K562 (cell line): Measurements from ENCODE around the gene PPDPF. TPM values are rescaled to one million over a fixed set of nuclear protein-coding genes. Genes with fewer than 3 reads are reported as not detected.

ENCODE experiments used
- ATAC-seq: fragments of 200-7000 bp; cut with Tn5 transposase; 3 replicates; pipeline ENCODE4 v1.9.1; 2020; ENCODE audit warnings: moderate library complexity
- BruUV-seq: library from RNA; stranded (reverse); fragments of 400-500 nt; replicated peaks from 2 replicates; lab custom pipeline; 2021; lab: Mats Ljungman, UMichigan
- CTCF ChIA-PET: fragments of 300-600 bp; formaldehyde crosslinking; extraction: SDS; loops from one replicate; lab custom pipeline; 2021; ENCODE audit warnings: low intra/inter-chr PET ratio; lab: Yijun Ruan, JAX
- POLR2A ChIA-PET: fragments of 300-600, 350-650 bp; sonication (Branson Sonifier 250); formaldehyde crosslinking; extraction: SDS; loops from one replicate; lab custom pipeline; 2021; ENCODE audit warnings: antibody characterized with exemption, inconsistent platforms; lab: Yijun Ruan, JAX
- DNase-seq, 4 experiments: peaks; one replicate each; pipeline versions ENCODE4 v3.0.0 to v3.0.0-alpha.2; 2011 to 2018; ENCODE audit warnings: low spot score in 3 of 4, mixed read lengths in 3 of 4; ENCODE audit errors: extremely low read depth in 1 of 4
- FAIRE-seq: peaks from 2 replicates; lab custom pipeline; 2011; peaks lifted over from hg19 to GRCh38; lab: Jason Lieb, UNC
- H2AFZ ChIP-seq: 2 replicates; pipeline ENCODE4 v1.6.0; 2011; ENCODE audit warnings: low read depth, low read length, control low read depth, inconsistent platforms
- H3K27ac ChIP-seq: fragments of 200-600 bp; 3 replicates; pipeline ENCODE4 v1.8.0; 2011; ENCODE audit warnings: low read depth, mild to moderate bottlenecking, control low read depth, inconsistent platforms, low read length, moderate library complexity, mixed read lengths; ENCODE audit errors: extremely low read depth
- H3K27me3 ChIP-seq, 2 experiments: fragments of 300-600 bp in 1 of 2; 2 replicates in 1 of 2; 3 replicates in 1 of 2; pipeline versions ENCODE4 v1.6.0 to v1.8.0; 2011; ENCODE audit warnings: inconsistent platforms in 2 of 2, low read length in 2 of 2, mild to moderate bottlenecking in 1 of 2, mixed read lengths in 1 of 2, moderate library complexity in 1 of 2; ENCODE audit not compliant: control insufficient read depth in 2 of 2, insufficient read depth in 2 of 2
- H3K36me3 ChIP-seq: fragments of 300-600 bp; 3 replicates; pipeline ENCODE4 v1.8.0; 2011; ENCODE audit warnings: mild to moderate bottlenecking, low read length, inconsistent platforms; ENCODE audit not compliant: control insufficient read depth, insufficient read depth
- H3K4me1 ChIP-seq, 2 experiments: fragments of 200-600 bp in 1 of 2; replicated peaks in 1 of 2; 2 replicates in 1 of 2; 3 replicates in 1 of 2; pipeline versions ENCODE4 v1.5.1 to v1.8.0; 2011; ENCODE audit warnings: inconsistent platforms in 2 of 2, low read length in 2 of 2, mild to moderate bottlenecking in 1 of 2, mixed read lengths in 1 of 2, moderate library complexity in 1 of 2; ENCODE audit not compliant: control insufficient read depth in 2 of 2, insufficient read depth in 2 of 2
- H3K4me2 ChIP-seq: 2 replicates; pipeline ENCODE4 v1.6.1; 2011; ENCODE audit warnings: low read length, control low read depth, inconsistent platforms, mixed read lengths; ENCODE audit not compliant: insufficient read depth
- H3K4me3 ChIP-seq: fragments of 200-600 bp; sonication (generic), shearing (Covaris generic); 2 replicates; pipeline ENCODE4 v1.5.1; 2016; ENCODE audit warnings: control low read depth, inconsistent platforms
- H3K79me2 ChIP-seq: fragments of 200-600 bp; 3 replicates; pipeline ENCODE4 v1.8.0; 2011; ENCODE audit warnings: low read length, inconsistent platforms; ENCODE audit not compliant: control insufficient read depth, insufficient read depth
- H3K9ac ChIP-seq, 2 experiments: 2 replicates each; pipeline versions ENCODE4 v1.6.0 to v1.6.1; 2011; ENCODE audit warnings: low read depth in 2 of 2, low read length in 2 of 2, control low read depth in 1 of 2, inconsistent platforms in 1 of 2, mild to moderate bottlenecking in 1 of 2, mixed read lengths in 1 of 2; ENCODE audit not compliant: insufficient read depth in 1 of 2
- H3K9me1 ChIP-seq: one replicate; pipeline ENCODE4 v1.6.0; 2011; ENCODE audit warnings: inconsistent platforms, mild to moderate bottlenecking, low read length, moderate library complexity; ENCODE audit not compliant: control insufficient read depth, insufficient read depth
- H3K9me3 ChIP-seq: replicated peaks from 2 replicates; pipeline ENCODE4 v1.5.1; 2011; ENCODE audit warnings: low read depth, low read length, inconsistent platforms; ENCODE audit not compliant: control insufficient read depth, insufficient read depth
- H4K20me1 ChIP-seq: replicated peaks from 2 replicates; pipeline ENCODE4 v1.6.1; 2011; ENCODE audit warnings: low read length, inconsistent platforms, mixed read lengths; ENCODE audit not compliant: control insufficient read depth, insufficient read depth
- GATA2 ChIP-seq: sonication (generic); formaldehyde crosslinking; IDR thresholded peaks from 2 replicates; pipeline ENCODE4 v1.4.0; 2020; ENCODE audit warnings: mild to moderate bottlenecking, missing genetic modification reagents
- NR2C2 ChIP-seq, 2 experiments: fragments of 200-800 bp in 1 of 2; sonication (Bioruptor generic) in 1 of 2; sonication (generic) in 1 of 2; formaldehyde crosslinking in 1 of 2; IDR thresholded peaks; 2 replicates each; pipeline versions ENCODE4 v1.6.1 to v1.8.0; 2016 to 2022; ENCODE audit warnings: mild to moderate bottlenecking in 1 of 2, missing compliant biosample characterization in 1 of 2, missing genetic modification characterization in 1 of 2, missing genetic modification reagents in 1 of 2
- PPARD ChIP-seq: fragments of 250-450 bp; sonication (Bioruptor Pico); IDR thresholded peaks from 2 replicates; pipeline ENCODE4 v1.8.0; 2022; ENCODE audit warnings: inconsistent platforms, mild to moderate bottlenecking, moderate library complexity
- SMAD4 ChIP-seq: fragments of 250-450 bp; sonication (Bioruptor Pico); conservative IDR thresholded peaks from 2 replicates; pipeline ENCODE4 v1.8.0; 2021; ENCODE audit warnings: inconsistent platforms, mild to moderate bottlenecking, moderate library complexity
- ZNF274 ChIP-seq: IDR thresholded peaks from 2 replicates; pipeline ENCODE4 v1.6.1; 2011; ENCODE audit warnings: low read depth, mild to moderate bottlenecking, low read length, moderate library complexity, borderline replicate concordance
- ZNF584 ChIP-seq: fragments of 200-800 bp; sonication (Bioruptor generic); IDR thresholded peaks from 2 replicates; pipeline ENCODE4 v1.6.1; 2016; ENCODE audit warnings: low read depth, mild to moderate bottlenecking, missing genetic modification characterization, missing compliant biosample characterization
- WGBS: fragments of 100-300 bp; shearing (Covaris generic); methylation state at CpG from one replicate; pipeline ENCODE4 v1.1.6; 2016; ENCODE audit warnings: low coverage, mixed read lengths; ENCODE audit not compliant: insufficient coverage; ENCODE audit errors: missing lambda C conversion rate; 5-methylcytosine and 5-hydroxymethylcytosine counted together
- in situ Hi-C: fragments of 300-500 bp; cut with MboI; formaldehyde crosslinking; loops from 4 replicates; pipeline ENCODE4 v1.15.0; 2018; ENCODE audit warnings: inconsistent platforms, mixed read lengths
- intact Hi-C: fragments of 100-400 bp; cut with micrococcal nuclease; formaldehyde crosslinking; loops from 2 replicates; pipeline ENCODE4 v1.14.2; 2022
- polyA plus RNA-seq, 8 experiments: library from polyadenylated mRNA; depleted of rRNA in 4 of 8; stranded (reverse) in 5 of 8; unstranded in 3 of 8; fragments of >200 nt; fragmentation: Nextera tagmentation in 2 of 8; fragmentation: Illumina TruSeq in 1 of 8; extraction: Ambion mirVana in 2 of 8; extraction: Trizol in 1 of 8; gene quantifications; 2 replicates each; pipeline versions ENCODE4 v1.2.1 to v1.2.3, GENCODE V29; 2011 to 2014; ENCODE audit warnings: inconsistent platforms in 1 of 8, missing spikeins in 1 of 8
- total RNA-seq, 7 experiments: library from RNA; depleted of rRNA in 6 of 7; stranded (reverse); fragments of >200 nt in 6 of 7; fragmentation: Illumina TruSeq in 2 of 7; extraction: Trizol in 2 of 7; gene quantifications; 2 replicates each; pipeline versions ENCODE4 v1.2.1 to v1.2.3, GENCODE V29; 2011 to 2021; ENCODE audit warnings: low replicate concordance in 1 of 7

The PPDPF gene
- total and polyA plus RNA-seq, 9 of the 15 experiments (the other 6 are each of a cell fraction or from before 2014, with no cell fraction given): 0.77 to 233 (median 10.5) TPM

DNA sequence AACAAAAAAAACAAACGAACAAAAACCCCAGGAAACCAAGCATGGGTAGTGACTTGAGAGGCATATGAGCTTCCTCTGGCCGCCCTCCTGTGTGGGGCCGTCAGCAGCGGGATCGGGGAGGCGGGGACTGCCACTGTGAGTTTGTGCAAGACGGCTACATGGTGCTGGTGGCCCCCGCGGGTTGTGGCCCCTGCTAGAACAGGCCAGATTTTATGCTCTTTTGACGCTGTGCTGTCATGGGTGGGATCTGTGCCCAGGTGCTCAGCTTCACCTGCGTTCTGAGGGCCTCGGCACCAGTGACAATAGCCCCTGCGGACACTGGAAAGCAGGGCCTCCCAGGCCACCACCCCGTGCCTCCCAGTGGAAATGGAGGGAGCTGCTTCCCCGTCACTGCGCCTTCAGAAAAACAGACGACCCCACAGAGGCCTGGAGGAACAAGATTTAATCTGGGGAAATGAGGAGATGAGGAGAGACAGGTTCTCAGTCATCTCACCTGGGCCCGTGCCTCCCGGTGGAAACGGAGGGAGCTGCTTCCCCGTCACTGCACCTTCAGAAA, 43.4 kb upstream of the PPDPF start:
- in situ Hi-C loops: no loop called here
- no peak for ATAC-seq

DNA sequence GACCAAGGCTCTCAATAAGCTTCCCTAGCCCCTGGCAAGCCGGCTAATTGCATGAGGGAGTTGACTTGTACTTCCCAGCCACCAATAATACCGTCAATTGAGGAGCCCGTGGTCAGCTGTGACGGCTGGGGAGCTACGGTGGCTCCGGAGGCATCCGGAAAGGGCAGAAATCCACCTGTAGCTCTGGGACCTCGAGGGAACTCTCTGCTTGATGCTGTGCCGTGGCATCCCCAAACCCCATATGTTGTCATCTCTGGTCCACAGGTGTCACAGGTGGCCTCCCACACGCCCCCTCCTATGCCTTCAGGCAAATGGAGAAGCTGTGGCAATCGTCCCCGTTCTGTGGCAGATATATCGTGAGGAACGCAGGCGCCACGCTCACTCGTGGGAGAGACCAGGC, 42.6 kb upstream of the PPDPF start:
- Histone ChIP-seq H3K4me2 (no peak overlapping the region), H3K9me3 (no peaks in the 10 kb centered on the region), H3K9me1 (no peaks in the 10 kb centered on the region), H3K9ac (no peak overlapping the region), H2AFZ (no peak overlapping the region), H4K20me1 (0 out of 2 replicates have a peak, but pooled peaks cover 20% of the 10 kb centered on the region), H3K27ac (no peak overlapping the region), H3K27me3 (peaks cover 29 to 86% of the 10 kb centered on the region in 2 experiments; a peak in 4 of 5 replicates), H3K79me2 (no peaks in the 10 kb centered on the region), H3K36me3 (no peaks in the 10 kb centered on the region), H3K4me1 (peaks cover 0 to 25% of the 10 kb centered on the region in 2 experiments; a peak in 2 of 5 replicates), H3K4me3 (no peak overlapping the region)
- intact Hi-C loops (no loop called here), in situ Hi-C loops (no loop called here)
- 2% methylated on average over 17 of the region's 17 CpGs for WGBS
- POLR2A ChIA-PET: interaction anchor here (1.4 kb wide), 1 partner anchor 17 kb away, joined by 3 read pairs; no protein-coding TSS in a partner anchor
- FAIRE-seq (no peak), ATAC-seq (no peak), DNase-seq (no peak)
- no TSS peak for BruUV-seq
- CTCF ChIA-PET: no interaction called here
- no peak for TF ChIP-seq GATA2 (CRISPR knock-in tag)
- TF ChIP-seq NR2C2 (CRISPR knock-in tag; IDR thresholded peaks at IDR 0.05): no peak
- TF ChIP-seq NR2C2 (tag; IDR thresholded peaks at IDR 0.05): no peak
- TF ChIP-seq PPARD (CRISPR knock-in tag): no peak
- TF ChIP-seq SMAD4 (CRISPR knock-in tag): no peak
- TF ChIP-seq ZNF584: no peak

More for the DNA sequence above, 43.4 kb upstream of the PPDPF start:
- no peak for DNase-seq
- no peaks in the 10 kb centered on the region for H3K79me2 ChIP-seq
- FAIRE-seq: no peak
- intact Hi-C loops: no loop called here
- BruUV-seq: no TSS peak
- no peak overlapping the region for H3K4me2 ChIP-seq
- no peak for TF ChIP-seq ZNF274
- H3K9me3 ChIP-seq: no peaks in the 10 kb centered on the region
- no peak overlapping the region for H3K4me3 ChIP-seq
- H3K4me1 ChIP-seq: peaks cover 0 to 22% of the 10 kb centered on the region in 2 experiments; a peak in 2 of 5 replicates
- H4K20me1 ChIP-seq: 0 out of 2 replicates have a peak, but pooled peaks cover 20% of the 10 kb centered on the region
- ChIA-PET POLR2A (no interaction called here), CTCF (interaction anchor here (0.6 kb wide), 1 partner anchor 106 kb away, joined by 3 read pairs; no protein-coding TSS in a partner anchor)
- 3% methylated on average over 21 of the region's 21 CpGs for WGBS
- peaks cover 23 to 80% of the 10 kb centered on the region in 2 experiments; a peak in 4 of 5 replicates for H3K27me3 ChIP-seq
- no peaks in the 10 kb centered on the region for H3K9me1 ChIP-seq
- no peak overlapping the region for H3K27ac ChIP-seq
- H3K36me3 ChIP-seq: no peaks in the 10 kb centered on the region
- no peak overlapping the region for H3K9ac ChIP-seq
- H2AFZ ChIP-seq: no peak overlapping the region
